PC-3 (cell line): ENCODE data around the gene RIMBP2. TPM values are rescaled to one million over a fixed set of nuclear protein-coding genes. Genes with fewer than 3 reads are reported as not detected.

ENCODE experiments used
- ATAC-seq: fragments of 200-7000 bp; cut with Tn5 transposase; 2 replicates; pipeline ENCODE4 v1.9.1; 2020; ENCODE audit warnings: mild to moderate bottlenecking, moderate library complexity
- BruUV-seq: library from RNA; stranded (reverse); fragments of 400-500 nt; replicated peaks from 2 replicates; lab custom pipeline; 2021; lab: Mats Ljungman, UMichigan
- CTCF ChIA-PET: fragments of 300-600 bp; sonication (Branson Sonifier 250); formaldehyde crosslinking; loops from one replicate; lab custom pipeline; 2022; ENCODE audit warnings: antibody characterized with exemption; lab: Charles Lee
- POLR2A ChIA-PET: fragments of 300-600 bp; sonication (Branson Sonifier 250); formaldehyde crosslinking; loops from one replicate; lab custom pipeline; 2022; ENCODE audit warnings: antibody characterized with exemption; ENCODE audit not compliant: unreplicated experiment; lab: Charles Lee
- DNase-seq: peaks from one replicate; pipeline ENCODE4 v3.0.0-alpha.2; 2015
- H2AFZ ChIP-seq: fragments of 300-600 bp; sonication (generic); 2 replicates; pipeline ENCODE4 v1.6.0; 2016; ENCODE audit warnings: antibody characterized with exemption, low read length
- H3F3A ChIP-seq: fragments of 300-600 bp; sonication (generic); one replicate; pipeline ENCODE4 v1.6.0; 2017; ENCODE audit warnings: antibody characterized with exemption, low read length, control low read depth, mild to moderate bottlenecking; ENCODE audit not compliant: unreplicated experiment
- H3K27ac ChIP-seq: fragments of 300-600 bp; sonication (generic); 2 replicates; pipeline ENCODE4 v1.5.1; 2016; ENCODE audit warnings: mild to moderate bottlenecking, low read length
- H3K27me3 ChIP-seq: fragments of 300-600 bp; sonication (generic); 2 replicates; pipeline ENCODE4 v1.6.1; 2016; ENCODE audit warnings: low read length, mixed read lengths
- H3K36me3 ChIP-seq: fragments of 300-600 bp; sonication (generic); 2 replicates; pipeline ENCODE4 v1.6.1; 2016; ENCODE audit warnings: low read depth, mixed run types, low read length, mixed read lengths
- H3K4me1 ChIP-seq: fragments of 300-600 bp; sonication (generic); 2 replicates; pipeline ENCODE4 v1.5.1; 2016; ENCODE audit warnings: low read length; ENCODE audit not compliant: insufficient read depth
- H3K4me2 ChIP-seq: fragments of 300-600 bp; sonication (generic); 2 replicates; pipeline ENCODE4 v1.6.0; 2016; ENCODE audit warnings: low read length
- H3K4me3 ChIP-seq: fragments of 300-600 bp; sonication (generic); 2 replicates; pipeline ENCODE4 v1.5.1; 2016; ENCODE audit warnings: mild to moderate bottlenecking, low read length, mixed read lengths
- H3K79me2 ChIP-seq: fragments of 300-600 bp; sonication (generic); 2 replicates; pipeline ENCODE4 v1.6.1; 2017; ENCODE audit warnings: low read length, mixed read lengths
- H3K9ac ChIP-seq: fragments of 300-600 bp; sonication (generic); 2 replicates; pipeline ENCODE4 v1.6.0; 2016; ENCODE audit warnings: mild to moderate bottlenecking, low read length
- H3K9me2 ChIP-seq: fragments of 300-600 bp; sonication (generic); replicated peaks from 2 replicates; pipeline ENCODE4 v1.6.1; 2016; ENCODE audit warnings: mixed run types, low read length, mixed read lengths
- H3K9me3 ChIP-seq: fragments of 300-600 bp; sonication (generic); 2 replicates; pipeline ENCODE4 v1.6.1; 2016; ENCODE audit warnings: low read length, mixed read lengths
- H4K20me1 ChIP-seq: fragments of 300-600 bp; sonication (generic); 2 replicates; pipeline ENCODE4 v1.6.1; 2016; ENCODE audit warnings: low read length, mixed read lengths
- EZH2 ChIP-seq: fragments of 300-600 bp; sonication (generic); IDR thresholded peaks from one replicate; pipeline ENCODE4 v1.6.1; 2017; ENCODE audit warnings: antibody characterized with exemption, mild to moderate bottlenecking, low read length; ENCODE audit not compliant: unreplicated experiment
- EZH2phosphoT487 ChIP-seq: fragments of 300-600 bp; sonication (generic); IDR thresholded peaks from 2 replicates; pipeline ENCODE4 v1.6.1; 2018; ENCODE audit warnings: mild to moderate bottlenecking, antibody characterized with exemption, low read length, borderline replicate concordance
- intact Hi-C: fragments of 100-400 bp; cut with micrococcal nuclease; formaldehyde crosslinking; loops from 2 replicates; pipeline ENCODE4 v1.9.0; 2023
- total RNA-seq: library from RNA; depleted of rRNA; stranded (reverse); fragments of >200 nt; gene quantifications from 2 replicates; pipeline ENCODE4 v1.2.3, GENCODE V29; 2014
- TF ChIP-seq, protein P1 (sequence below): fragments of 300-600 bp; sonication (generic); conservative IDR thresholded peaks from 2 replicates; pipeline ENCODE4 v1.5.1; 2017; ENCODE audit warnings: antibody characterized with exemption, low read depth, mild to moderate bottlenecking, low read length

The RIMBP2 gene
- total RNA-seq, 1 experiment from 2014 or later, result not detected

DNA sequence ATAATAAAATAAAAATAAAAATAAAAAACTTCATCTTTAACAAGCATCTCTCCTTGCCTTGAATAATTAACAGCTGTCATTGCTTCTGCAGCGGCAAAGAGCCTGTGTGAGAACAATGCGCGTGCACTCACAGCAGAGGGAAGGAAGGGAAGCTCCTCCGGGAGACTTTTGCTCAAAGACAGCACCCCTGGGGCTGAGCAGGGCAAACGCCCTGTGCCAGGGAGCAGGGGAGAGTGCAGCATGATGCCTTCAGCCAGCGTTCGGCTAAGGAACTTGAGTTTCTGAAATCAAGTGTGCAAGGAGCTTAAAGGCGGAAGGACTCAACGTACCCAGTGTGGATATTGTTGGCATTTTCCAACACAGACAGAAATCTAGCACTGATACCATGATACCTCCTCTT is 120.5 kb downstream of the RIMBP2 start:
- BruUV-seq, result no TSS peak
- H3K9me3 ChIP-seq, result no peaks in the 10 kb centered on the region
- no peaks in the 10 kb centered on the region for H3K27me3 ChIP-seq
- H3K4me3 ChIP-seq, result no peak overlapping the region
- no peak overlapping the region for H2AFZ ChIP-seq
- ATAC-seq (no peak), DNase-seq (no peak)
- no peak overlapping the region for H3K27ac ChIP-seq
- no peak overlapping the region for H3K9ac ChIP-seq
- H3K4me2 ChIP-seq, result no peak overlapping the region
- no peaks in the 10 kb centered on the region for H3K9me2 ChIP-seq
- H3F3A ChIP-seq, result no peaks in the 10 kb centered on the region
- H3K79me2 ChIP-seq, result no peaks in the 10 kb centered on the region
- CTCF ChIA-PET, result no interaction called here
- no peaks in the 10 kb centered on the region for H3K36me3 ChIP-seq
- intact Hi-C loops, result no loop called here
- TF ChIP-seq EZH2 (no peak), EZH2phosphoT487 (no peak)
- TF ChIP-seq, protein P1, sequence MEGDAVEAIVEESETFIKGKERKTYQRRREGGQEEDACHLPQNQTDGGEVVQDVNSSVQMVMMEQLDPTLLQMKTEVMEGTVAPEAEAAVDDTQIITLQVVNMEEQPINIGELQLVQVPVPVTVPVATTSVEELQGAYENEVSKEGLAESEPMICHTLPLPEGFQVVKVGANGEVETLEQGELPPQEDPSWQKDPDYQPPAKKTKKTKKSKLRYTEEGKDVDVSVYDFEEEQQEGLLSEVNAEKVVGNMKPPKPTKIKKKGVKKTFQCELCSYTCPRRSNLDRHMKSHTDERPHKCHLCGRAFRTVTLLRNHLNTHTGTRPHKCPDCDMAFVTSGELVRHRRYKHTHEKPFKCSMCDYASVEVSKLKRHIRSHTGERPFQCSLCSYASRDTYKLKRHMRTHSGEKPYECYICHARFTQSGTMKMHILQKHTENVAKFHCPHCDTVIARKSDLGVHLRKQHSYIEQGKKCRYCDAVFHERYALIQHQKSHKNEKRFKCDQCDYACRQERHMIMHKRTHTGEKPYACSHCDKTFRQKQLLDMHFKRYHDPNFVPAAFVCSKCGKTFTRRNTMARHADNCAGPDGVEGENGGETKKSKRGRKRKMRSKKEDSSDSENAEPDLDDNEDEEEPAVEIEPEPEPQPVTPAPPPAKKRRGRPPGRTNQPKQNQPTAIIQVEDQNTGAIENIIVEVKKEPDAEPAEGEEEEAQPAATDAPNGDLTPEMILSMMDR, result no peak
- POLR2A ChIA-PET, result no interaction called here
- no peaks in the 10 kb centered on the region for H4K20me1 ChIP-seq
- no peaks in the 10 kb centered on the region for H3K4me1 ChIP-seq

DNA sequence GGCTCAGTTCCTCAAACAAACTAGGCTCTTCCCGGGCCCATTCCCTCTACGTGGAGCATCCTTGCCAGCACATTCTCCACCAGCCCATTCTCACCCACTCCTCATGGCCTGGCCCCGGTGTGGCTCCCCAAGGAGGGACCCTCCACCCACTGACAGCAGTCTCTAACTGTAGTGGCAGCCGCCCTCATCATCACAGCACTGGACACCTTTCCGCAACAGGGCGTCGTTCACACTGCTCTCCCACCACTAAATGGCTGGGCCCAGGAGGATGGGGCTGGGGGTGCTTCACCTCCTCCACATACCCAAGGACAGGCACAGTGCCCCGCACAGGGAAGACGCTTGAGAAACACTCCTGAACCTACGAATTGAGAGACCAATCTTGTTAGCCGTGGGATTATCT is 123.0 kb downstream of the RIMBP2 start:
- ChIA-PET POLR2A (no interaction called here), CTCF (no interaction called here)
- TF ChIP-seq EZH2 (no peak), EZH2phosphoT487 (no peak)
- TF ChIP-seq, protein P1, result no peak
- Histone ChIP-seq H3K4me3 (no peak overlapping the region), H3K79me2 (no peaks in the 10 kb centered on the region), H3F3A (no peaks in the 10 kb centered on the region), H3K9me2 (no peaks in the 10 kb centered on the region), H3K9ac (no peak overlapping the region), H3K9me3 (no peaks in the 10 kb centered on the region), H3K4me1 (no peaks in the 10 kb centered on the region), H2AFZ (no peak overlapping the region), H3K4me2 (no peak overlapping the region), H4K20me1 (no peaks in the 10 kb centered on the region), H3K27ac (no peak overlapping the region), H3K36me3 (no peaks in the 10 kb centered on the region), H3K27me3 (no peaks in the 10 kb centered on the region)
- intact Hi-C loops, result no loop called here
- DNase-seq, result no peak
- ATAC-seq, result no peak
- no TSS peak for BruUV-seq

DNA sequence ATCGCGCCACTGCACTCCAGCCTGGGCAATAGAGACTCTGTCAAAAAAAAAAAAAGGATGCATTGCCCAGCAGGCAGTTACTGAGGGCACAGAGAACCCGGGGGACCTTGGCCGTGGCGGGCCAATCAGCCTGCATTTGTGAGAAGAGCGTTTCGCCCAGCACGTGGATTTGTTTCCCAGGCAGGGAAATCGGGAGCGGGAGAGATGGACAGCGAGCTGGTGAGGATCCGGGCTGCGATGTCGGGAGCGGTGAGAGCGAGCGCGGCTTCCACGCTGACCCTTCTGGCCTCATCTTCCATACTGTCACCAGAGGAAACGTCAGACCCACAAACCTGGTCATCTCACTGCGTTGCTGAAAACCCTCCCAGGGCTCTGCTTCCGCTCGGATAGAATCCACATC is 123.5 kb downstream of the RIMBP2 start:
- H3K4me3 ChIP-seq, result no peak overlapping the region
- BruUV-seq, result no TSS peak
- no peaks in the 10 kb centered on the region for H3K79me2 ChIP-seq
- no peak overlapping the region for H3K27ac ChIP-seq
- no peak overlapping the region for H3K4me2 ChIP-seq
- DNase-seq, result no peak
- H3K9me2 ChIP-seq, result no peaks in the 10 kb centered on the region
- no peaks in the 10 kb centered on the region for H3K9me3 ChIP-seq
- H3K36me3 ChIP-seq, result no peaks in the 10 kb centered on the region
- H3K4me1 ChIP-seq, result no peaks in the 10 kb centered on the region
- H3K27me3 ChIP-seq, result no peaks in the 10 kb centered on the region
- ChIA-PET CTCF (no interaction called here), POLR2A (no interaction called here)
- H3K9ac ChIP-seq, result no peak overlapping the region
- no peaks in the 10 kb centered on the region for H4K20me1 ChIP-seq
- no peak for ATAC-seq
- H2AFZ ChIP-seq, result no peak overlapping the region
- intact Hi-C loops, result no loop called here
- no peaks in the 10 kb centered on the region for H3F3A ChIP-seq
- TF ChIP-seq, protein P1, result no peak
- TF ChIP-seq EZH2 (no peak), EZH2phosphoT487 (no peak)
